Smooth muscle cell of the brain vasculature (primary cell): ENCODE measurements around the gene TIMM23.
"Not testable (repeated sequence)": the region's sequence is repeated elsewhere in the genome, so short reads cannot be mapped to it uniquely, and the experiment has no call there.

Experiments used
- DNase-seq: peaks from one replicate; pipeline ENCODE4 v3.0.0-alpha.2; 2012; ENCODE audit warnings: low read depth, low spot score

TIMM23 gene

GRCh38 chr10:45997557-45997956, 25.3 kb downstream of the TIMM23 start:
- DNase-seq, result no peak

GRCh38 chr10:45997994-45998763, 25.9 kb downstream of the TIMM23 start:
- no peak for DNase-seq

- DNase-seq, result not testable (repeated sequence)
These were observed 27.7 kb downstream of the TIMM23 start for GRCh38 chr10:45999955-46000354.

- DNase-seq, result no peak
These were observed 28.2 kb downstream of the TIMM23 start for GRCh38 chr10:46000538-46000937.

- no peak for DNase-seq
These were observed 29.0 kb downstream of the TIMM23 start for GRCh38 chr10:46001187-46001756.

- not testable (repeated sequence) for DNase-seq
These were observed 29.9 kb downstream of the TIMM23 start for GRCh38 chr10:46002189-46002687.

GRCh38 chr10:46002916-46003693, 30.8 kb downstream of the TIMM23 start:
- no peak for DNase-seq

- no peak for DNase-seq
These were observed 32.7 kb downstream of the TIMM23 start for GRCh38 chr10:46004963-46005362.

- no peak for DNase-seq
These were observed 33.1 kb downstream of the TIMM23 start for GRCh38 chr10:46005383-46005782.

- no peak for DNase-seq
These were observed 33.9 kb downstream of the TIMM23 start for GRCh38 chr10:46006219-46006618.

GRCh38 chr10:46012746-46013145, 40.5 kb downstream of the TIMM23 start:
- DNase-seq, result no peak

- DNase-seq, result no peak
These were observed 41.9 kb downstream of the TIMM23 start for GRCh38 chr10:46014206-46014605.

GRCh38 chr10:46014683-46015405, 42.6 kb downstream of the TIMM23 start:
- no peak for DNase-seq

- DNase-seq, result no peak
These were observed 43.9 kb downstream of the TIMM23 start for GRCh38 chr10:46016190-46016589.

- DNase-seq, result no peak
These were observed 44.5 kb downstream of the TIMM23 start for GRCh38 chr10:46016811-46017210.

- DNase-seq, result no peak
These were observed 45.4 kb downstream of the TIMM23 start for GRCh38 chr10:46017733-46018132.

- no peak for DNase-seq
These were observed 46.3 kb downstream of the TIMM23 start for GRCh38 chr10:46018453-46019176.

- DNase-seq, result no peak
These were observed 46.9 kb downstream of the TIMM23 start for GRCh38 chr10:46019177-46019528.

GRCh38 chr10:46019569-46020343, 47.5 kb downstream of the TIMM23 start:
- no peak for DNase-seq

GRCh38 chr10:46020344-46020657, 48.0 kb downstream of the TIMM23 start:
- DNase-seq, result no peak
